HepG2 (cell line): Measurements from ENCODE around the gene CEP104. TPM values are rescaled to one million over a fixed set of nuclear protein-coding genes. Genes with fewer than 3 reads are reported as not detected.

Experiments
- ATAC-seq: fragments of 200-7000 bp; cut with Tn5 transposase; 3 replicates; pipeline ENCODE4 v1.9.1; 2020; ENCODE audit warnings: mild to moderate bottlenecking, moderate library complexity
- BruUV-seq: library from RNA; stranded (reverse); fragments of 400-500 nt; replicated peaks from 2 replicates; lab custom pipeline; 2021; lab: Mats Ljungman, UMichigan
- CTCF ChIA-PET: fragments of 300-600 bp; formaldehyde crosslinking; extraction: SDS; loops from one replicate; lab custom pipeline; 2021; ENCODE audit warnings: low total read pairs, inconsistent platforms, low intra/inter-chr PET ratio; lab: Yijun Ruan, JAX
- POLR2A ChIA-PET: fragments of 350-600 bp; sonication (Branson Sonifier 250); formaldehyde crosslinking; loops from one replicate; lab custom pipeline; 2020; ENCODE audit warnings: antibody characterized with exemption, inconsistent platforms; lab: Yijun Ruan, JAX
- DNase-seq: peaks from one replicate; pipeline ENCODE4 v3.0.0-alpha.2; 2015; ENCODE audit warnings: low spot score
- FAIRE-seq: peaks from 3 replicates; lab custom pipeline; 2011; peaks lifted over from hg19 to GRCh38; lab: Jason Lieb, UNC
- H2AFZ ChIP-seq: one replicate; pipeline ENCODE4 v1.6.1; 2011; ENCODE audit warnings: low read length, inconsistent platforms
- H3K27ac ChIP-seq: fragments of 300-600 bp; 3 replicates; pipeline ENCODE4 v1.8.0; 2011; ENCODE audit warnings: mixed run types, mild to moderate bottlenecking, mixed read lengths, low read length, inconsistent platforms; ENCODE audit not compliant: insufficient read depth; ENCODE audit errors: extremely low read length
- H3K27me3 ChIP-seq, 2 experiments: fragments of 200-600 bp in 1 of 2; 2 replicates in 1 of 2; 3 replicates in 1 of 2; pipeline versions ENCODE4 v1.6.0 to v1.8.0; 2011; ENCODE audit warnings: low read length in 2 of 2, mild to moderate bottlenecking in 2 of 2, moderate library complexity in 2 of 2, inconsistent platforms in 1 of 2; ENCODE audit not compliant: insufficient read depth in 2 of 2, control insufficient read depth in 1 of 2
- H3K36me3 ChIP-seq, 2 experiments: fragments of 200-600 bp in 1 of 2; replicated peaks in 1 of 2; 2 replicates in 1 of 2; 3 replicates in 1 of 2; pipeline versions ENCODE4 v1.5.1 to v1.8.0; 2011; ENCODE audit warnings: low read length in 2 of 2, inconsistent platforms in 1 of 2; ENCODE audit not compliant: insufficient read depth in 2 of 2, control insufficient read depth in 1 of 2
- H3K4me1 ChIP-seq: 2 replicates; pipeline ENCODE4 v1.5.1; 2012; ENCODE audit warnings: low read length, inconsistent platforms; ENCODE audit not compliant: insufficient read depth
- H3K4me2 ChIP-seq: 2 replicates; pipeline ENCODE4 v1.6.0; 2011; ENCODE audit warnings: low read depth, low read length, inconsistent platforms
- H3K4me3 ChIP-seq, 3 experiments: fragments of 200-600 bp in 1 of 3; sonication (generic), shearing (Covaris generic) in 1 of 3; replicated peaks in 1 of 3; 2 replicates each; pipeline ENCODE4 v1.5.1; 2011 to 2016; ENCODE audit warnings: low read length in 3 of 3, inconsistent platforms in 2 of 3, low read depth in 2 of 3, mild to moderate bottlenecking in 2 of 3, control low read depth in 1 of 3, mixed read lengths in 1 of 3; ENCODE audit not compliant: insufficient read depth in 1 of 3
- H3K79me2 ChIP-seq: one replicate; pipeline ENCODE4 v1.6.1; 2011; ENCODE audit warnings: low read length, inconsistent platforms; ENCODE audit not compliant: insufficient read depth
- H3K9ac ChIP-seq: 2 replicates; pipeline ENCODE4 v1.6.0; 2011; ENCODE audit warnings: mild to moderate bottlenecking, low read depth, low read length, inconsistent platforms; ENCODE audit not compliant: insufficient read depth
- H3K9me3 ChIP-seq: 2 replicates; pipeline ENCODE4 v1.5.1; 2012; ENCODE audit warnings: mild to moderate bottlenecking, low read length
- H4K20me1 ChIP-seq: 2 replicates; pipeline ENCODE4 v1.6.0; 2011; ENCODE audit warnings: inconsistent platforms, mild to moderate bottlenecking, low read length, moderate library complexity; ENCODE audit not compliant: insufficient read depth
- BATF2 ChIP-seq: sonication (generic); formaldehyde crosslinking; IDR thresholded peaks from 2 replicates; pipeline ENCODE4 v1.8.0; 2022; ENCODE audit warnings: mild to moderate bottlenecking, missing genetic modification reagents, moderate library complexity
- BRF2 ChIP-seq: sonication (generic); formaldehyde crosslinking; IDR thresholded peaks from 2 replicates; pipeline ENCODE4 v1.8.1; 2022; ENCODE audit warnings: mild to moderate bottlenecking, missing genetic modification reagents
- E2F1 ChIP-seq: sonication (generic); formaldehyde crosslinking; IDR thresholded peaks from 2 replicates; pipeline ENCODE4 v1.5.0; 2020; ENCODE audit warnings: missing genetic modification reagents
- GABPB1 ChIP-seq: IDR thresholded peaks from 2 replicates; pipeline ENCODE4 v1.6.1; 2016; ENCODE audit warnings: mild to moderate bottlenecking, missing genetic modification reagents, moderate library complexity, missing compliant biosample characterization
- SALL1 ChIP-seq: sonication (generic); formaldehyde crosslinking; IDR thresholded peaks from 2 replicates; pipeline ENCODE4 v1.8.0; 2022; ENCODE audit warnings: mild to moderate bottlenecking, missing genetic modification reagents
- TRIM24 ChIP-seq: sonication (generic); formaldehyde crosslinking; IDR thresholded peaks from 2 replicates; pipeline ENCODE4 v1.8.0; 2022; ENCODE audit warnings: mild to moderate bottlenecking, missing genetic modification reagents
- ZBTB4 ChIP-seq: sonication (generic); formaldehyde crosslinking; IDR thresholded peaks from 2 replicates; pipeline ENCODE4 v1.4.0; 2020; ENCODE audit warnings: missing genetic modification reagents, mild to moderate bottlenecking, borderline replicate concordance
- ZFY ChIP-seq: sonication (generic); formaldehyde crosslinking; IDR thresholded peaks from 2 replicates; pipeline ENCODE4 v1.4.0; 2020; ENCODE audit warnings: missing genetic modification reagents
- ZNF12 ChIP-seq: sonication (generic); formaldehyde crosslinking; IDR thresholded peaks from 2 replicates; pipeline ENCODE4 v1.5.0; 2020; ENCODE audit warnings: missing genetic modification reagents
- ZNF30 ChIP-seq: sonication (generic); formaldehyde crosslinking; IDR thresholded peaks from 2 replicates; pipeline ENCODE4 v1.5.0; 2020; ENCODE audit warnings: mild to moderate bottlenecking, missing genetic modification reagents
- WGBS: methylation state at CpG from one replicate; pipeline ENCODE4 v1.1.6; 2017; ENCODE audit warnings: low lambda C conversion rate; 5-methylcytosine and 5-hydroxymethylcytosine counted together
- in situ Hi-C: cut with HindIII; loops from 2 replicates; pipeline ENCODE4 v1.10.0; 2017; ENCODE audit warnings: low pct_unique_long_range_greater_than_20kb; ENCODE audit not compliant: extremely low pct_ligation_motif_present
- intact Hi-C: fragments of 100-400 bp; cut with micrococcal nuclease; formaldehyde crosslinking; loops from one replicate; pipeline ENCODE4 v1.10.0; 2022; ENCODE audit not compliant: unreplicated experiment
- polyA plus RNA-seq, 8 experiments: library from polyadenylated mRNA; depleted of rRNA in 3 of 8; stranded (reverse) in 7 of 8; unstranded in 1 of 8; fragments of >200 nt; fragmentation: Illumina TruSeq in 4 of 8; extraction: Trizol in 4 of 8; gene quantifications; 2 replicates each; pipeline versions ENCODE4 v1.2.1 to v1.2.3, GENCODE V29; 2011 to 2016; ENCODE audit warnings: low read depth in 4 of 8, missing spikeins in 1 of 8, mixed read lengths in 1 of 8; ENCODE audit not compliant: insufficient read depth in 1 of 8
- total RNA-seq, 5 experiments: library from RNA; depleted of rRNA; stranded (reverse); fragments of >200 nt; fragmentation: Illumina TruSeq; extraction: Trizol; gene quantifications; 2 replicates each; pipeline ENCODE4 v1.2.3, GENCODE V29; 2016; ENCODE audit warnings: low read depth in 1 of 5

The CEP104 gene
- total and polyA plus RNA-seq, 2 of the 13 experiments (the other 11 are each of a cell fraction or from before 2014, with no cell fraction given), result 20.4 to 30.1 TPM

- TF ChIP-seq BATF2, result no peak
- no peak for TF ChIP-seq GABPB1
- TF ChIP-seq SALL1 (CRISPR knock-in tag), result no peak
- TF ChIP-seq ZFY, result no peak
- TF ChIP-seq ZNF12, result no peak
- no peak for TF ChIP-seq ZBTB4 (CRISPR knock-in tag)
- TF ChIP-seq E2F1 (CRISPR knock-in tag), result no peak
- no peak for TF ChIP-seq ZNF30
- TF ChIP-seq BRF2 (CRISPR knock-in tag), result no peak
- TF ChIP-seq TRIM24 (CRISPR knock-in tag), result no peak
- DNase-seq (no peak), FAIRE-seq (no peak), ATAC-seq (no peak; the same call in 2 of the 3 replicates)
- Histone ChIP-seq H3K27ac (no peak overlapping the region), H3K9ac (no peak overlapping the region), H3K27me3 (no peaks in the 10 kb centered on the region), H3K79me2 (no peaks in the 10 kb centered on the region), H3K4me3 (no peak overlapping the region), H4K20me1 (no peaks in the 10 kb centered on the region), H3K36me3 (peaks cover 23 to 46% of the 10 kb centered on the region in 2 experiments; a peak in 4 of 5 replicates), H3K4me1 (0 out of 2 replicates have a peak, but pooled peaks cover 4% of the 10 kb centered on the region), H2AFZ (no peak overlapping the region), H3K4me2 (no peak overlapping the region), H3K9me3 (no peaks in the 10 kb centered on the region)
- in situ Hi-C loops (no loop called here), intact Hi-C loops (no loop called here)
- POLR2A ChIA-PET, result interaction anchor here (1.0 kb wide), 1 partner anchor 15 kb away, joined by 3 read pairs; no protein-coding TSS in a partner anchor
- BruUV-seq, result no TSS peak
- 89% methylated on average over 15 of the region's 15 CpGs for WGBS
- CTCF ChIA-PET, result no interaction called here
Measured at GRCh38 chr1:3886106-3886670, 29.2 kb upstream of the CEP104 start.
